Stimulated activated naive CD8-positive, alpha-beta T cell treated with anti-CD3 and anti-CD28 coated beads, Interleukin-15, amount 100 ng/mL, for 72 hours (primary cell): Measurements from ENCODE around the gene FYB2.

Source experiments
- ATAC-seq: fragments of 150-1000 bp; cut with Tn5 transposase; 2 replicates; pipeline ENCODE4 v1.10.0; 2021; ENCODE audit warnings: mild to moderate bottlenecking, moderate library complexity
- DNase-seq, 2 donors: peaks; one replicate each; pipeline ENCODE4 v3.0.0; 2021 to 2022
- H3K27ac Mint-ChIP-seq, 2 donors: one replicate each; pipeline ENCODE4 v1.8.0; 2022; ENCODE audit warnings: mild to moderate bottlenecking in 2 of 2, mixed read lengths in 2 of 2, moderate library complexity in 2 of 2
- H3K27me3 Mint-ChIP-seq: one replicate; pipeline ENCODE4 v1.8.0; 2022; ENCODE audit warnings: mixed read lengths
- H3K4me1 Mint-ChIP-seq: one replicate; pipeline ENCODE4 v1.8.0; 2022; ENCODE audit warnings: mild to moderate bottlenecking, mixed read lengths
- H3K4me3 Mint-ChIP-seq, 2 donors: one replicate each; pipeline ENCODE4 v1.8.0; 2022; ENCODE audit warnings: mild to moderate bottlenecking in 2 of 2, mixed read lengths in 2 of 2, moderate library complexity in 1 of 2
- H3K9me3 Mint-ChIP-seq, 2 donors: one replicate each; pipeline ENCODE4 v1.8.0; 2022; ENCODE audit warnings: mixed read lengths in 2 of 2

FYB2 gene, protein sequence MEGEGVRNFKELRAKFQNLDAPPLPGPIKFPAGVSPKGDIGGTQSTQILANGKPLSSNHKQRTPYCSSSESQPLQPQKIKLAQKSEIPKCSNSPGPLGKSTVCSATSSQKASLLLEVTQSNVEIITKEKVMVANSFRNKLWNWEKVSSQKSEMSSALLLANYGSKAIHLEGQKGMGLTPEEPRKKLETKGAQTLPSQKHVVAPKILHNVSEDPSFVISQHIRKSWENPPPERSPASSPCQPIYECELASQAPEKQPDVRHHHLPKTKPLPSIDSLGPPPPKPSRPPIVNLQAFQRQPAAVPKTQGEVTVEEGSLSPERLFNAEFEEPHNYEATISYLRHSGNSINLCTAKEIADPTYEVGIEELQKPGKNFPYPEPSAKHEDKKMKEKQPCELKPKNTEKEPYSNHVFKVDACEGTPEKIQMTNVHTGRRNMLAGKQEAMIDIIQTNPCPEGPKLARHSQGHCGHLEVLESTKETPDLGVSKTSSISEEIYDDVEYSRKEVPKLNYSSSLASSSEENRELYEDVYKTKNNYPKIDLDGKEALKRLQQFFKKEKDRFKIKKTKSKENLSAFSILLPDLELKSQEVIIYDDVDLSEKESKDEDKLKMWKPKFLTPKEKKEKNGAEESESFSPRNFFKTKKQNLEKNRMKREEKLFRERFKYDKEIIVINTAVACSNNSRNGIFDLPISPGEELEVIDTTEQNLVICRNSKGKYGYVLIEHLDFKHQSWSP

GRCh38 chr1:56819387-56819899, at the start of gene FYB2:
Gene FYB2, minus strand, starts transcription at chr1:56819404. Its CDS starts 114 bp downstream, at chr1:56819290.
- ATAC-seq (peak; percentile 18), DNase-seq (no peak)
- Mint-ChIP-seq H3K27me3 (peaks cover 55% of the 10 kb centered on the region), H3K27ac (peak within 1 kb of the TSS in 1 of 2 donors; percentile 49), H3K9me3 (peaks cover 4 to 8% of the 10 kb centered on the region in 2 donors), H3K4me1 (no peaks in the 10 kb centered on the region), H3K4me3 (no peak within 1 kb of the TSS)

GRCh38 chr1:56868761-56869160, 49.6 kb upstream of the FYB2 start:
- Mint-ChIP-seq H3K4me1 (no peaks in the 10 kb centered on the region), H3K27ac (no peak overlapping the region), H3K27me3 (peaks cover 24% of the 10 kb centered on the region), H3K9me3 (peaks cover 0 to 7% of the 10 kb centered on the region in 2 donors), H3K4me3 (no peak overlapping the region)
- no peak for DNase-seq
- no peak for ATAC-seq

GRCh38 chr1:56867491-56867890, 48.3 kb upstream of the FYB2 start:
- DNase-seq: no peak
- Mint-ChIP-seq H3K27ac (peak overlapping the region; percentile 7 to 50), H3K4me1 (no peaks in the 10 kb centered on the region), H3K4me3 (no peak overlapping the region), H3K9me3 (peaks cover 0 to 7% of the 10 kb centered on the region in 2 donors), H3K27me3 (peaks cover 16% of the 10 kb centered on the region)
- ATAC-seq: no peak

DNA sequence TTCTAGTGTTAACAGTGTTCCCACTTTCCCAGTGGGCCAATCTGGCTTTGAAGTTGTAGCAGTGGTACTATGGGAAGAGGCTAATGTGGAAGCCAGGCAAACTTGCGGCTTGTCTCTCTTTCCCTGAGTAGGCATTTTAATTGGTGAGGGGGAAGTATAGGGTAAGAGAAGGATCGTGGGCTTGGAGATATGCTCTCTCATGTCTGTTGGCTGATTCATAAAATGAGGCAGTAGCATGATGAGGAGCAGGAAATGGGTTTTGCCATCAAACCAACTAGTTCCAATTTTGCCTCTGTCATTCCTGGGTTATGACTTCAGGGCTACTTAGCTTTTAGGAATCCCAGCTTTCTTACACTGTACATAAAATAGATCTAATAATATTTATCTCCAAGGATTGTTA, 47.5 kb upstream of the FYB2 start:
- Mint-ChIP-seq H3K9me3 (peaks cover 0 to 7% of the 10 kb centered on the region in 2 donors), H3K4me1 (no peaks in the 10 kb centered on the region), H3K27me3 (peaks cover 16% of the 10 kb centered on the region), H3K4me3 (no peak overlapping the region), H3K27ac (no peak overlapping the region)
- DNase-seq (no peak), ATAC-seq (no peak)

DNA sequence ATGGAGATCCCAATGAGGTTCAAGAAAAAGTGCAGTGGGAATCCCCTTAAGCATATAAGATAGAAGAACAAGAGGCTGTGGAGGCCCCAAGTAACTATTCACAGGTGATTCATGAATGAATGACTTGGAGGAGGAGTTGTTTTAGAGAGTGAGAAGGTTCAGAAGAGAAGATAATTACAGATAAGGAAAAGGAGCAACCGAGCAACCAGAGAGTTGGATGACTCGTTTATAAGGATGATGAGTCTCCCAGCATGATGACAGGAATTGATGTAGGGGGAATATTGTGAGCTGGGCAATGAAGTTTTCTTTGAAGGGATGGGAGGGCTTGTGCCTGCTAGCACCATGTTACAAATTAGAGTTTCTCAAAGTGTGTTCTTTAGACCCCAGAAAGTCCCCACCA, 45.2 kb upstream of the FYB2 start:
- Mint-ChIP-seq H3K9me3 (peaks cover 0 to 7% of the 10 kb centered on the region in 2 donors), H3K27ac (no peak overlapping the region), H3K4me3 (no peak overlapping the region), H3K4me1 (no peaks in the 10 kb centered on the region), H3K27me3 (peaks cover 8% of the 10 kb centered on the region)
- no peak for ATAC-seq
- no peak for DNase-seq

DNA sequence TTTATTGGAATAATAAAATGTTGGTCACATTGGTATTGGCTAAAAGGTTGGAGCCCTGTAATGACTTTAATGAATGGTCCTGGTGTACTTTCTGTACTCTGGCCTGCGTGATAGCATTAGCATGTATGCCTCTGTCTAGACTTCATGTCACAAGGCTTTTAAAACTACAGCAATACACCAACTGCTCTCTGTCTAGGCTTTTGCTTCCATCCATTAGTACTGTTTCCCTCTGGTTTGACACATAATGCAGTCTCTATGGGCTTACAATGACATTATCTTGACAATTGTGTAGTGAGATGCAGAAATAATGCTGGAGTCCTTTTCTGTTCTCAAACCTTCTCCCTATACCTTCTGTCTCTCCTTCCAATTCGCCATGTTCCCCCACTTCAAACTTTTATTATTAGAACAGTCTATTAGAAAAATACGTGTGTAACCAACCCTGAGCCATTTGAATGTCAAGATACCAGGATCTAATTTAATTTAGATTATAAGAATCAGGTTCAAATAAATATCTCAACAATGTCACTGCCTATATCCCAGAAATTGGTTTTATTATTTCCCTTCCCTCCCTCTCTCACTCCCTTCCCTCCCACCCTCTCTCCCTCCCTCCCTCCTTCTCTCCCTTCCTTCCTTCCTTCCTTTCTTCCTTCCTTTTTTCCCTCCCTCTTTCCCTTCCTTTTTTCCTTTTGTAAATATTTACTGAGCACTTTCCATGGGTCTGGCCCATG, 44.2 kb upstream of the FYB2 start:
- Mint-ChIP-seq H3K9me3 (peaks cover 0 to 7% of the 10 kb centered on the region in 2 donors), H3K27me3 (peaks cover 8% of the 10 kb centered on the region), H3K27ac (no peak overlapping the region), H3K4me3 (no peak overlapping the region), H3K4me1 (no peaks in the 10 kb centered on the region)
- ATAC-seq (no peak), DNase-seq (no peak)

DNA sequence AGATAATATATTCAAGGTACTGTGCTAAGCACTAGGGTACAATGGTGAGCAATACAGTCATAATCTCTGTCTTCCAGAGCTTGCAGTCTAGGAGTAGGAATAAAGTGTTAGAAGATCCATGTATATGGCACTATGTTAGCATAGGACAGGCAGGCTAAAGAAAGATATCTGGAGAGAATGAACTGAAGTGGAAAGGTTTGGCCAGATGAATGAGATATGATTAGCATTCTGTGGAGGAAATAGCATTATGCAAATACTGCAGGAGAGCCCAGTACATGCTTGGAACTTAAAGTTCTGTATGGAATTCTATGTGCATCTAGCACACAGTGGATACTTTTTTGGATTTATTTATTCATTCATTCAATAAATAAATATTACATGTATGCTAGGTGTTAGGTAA, 40.1 kb upstream of the FYB2 start:
- H3K27ac Mint-ChIP-seq: no peak overlapping the region

DNA sequence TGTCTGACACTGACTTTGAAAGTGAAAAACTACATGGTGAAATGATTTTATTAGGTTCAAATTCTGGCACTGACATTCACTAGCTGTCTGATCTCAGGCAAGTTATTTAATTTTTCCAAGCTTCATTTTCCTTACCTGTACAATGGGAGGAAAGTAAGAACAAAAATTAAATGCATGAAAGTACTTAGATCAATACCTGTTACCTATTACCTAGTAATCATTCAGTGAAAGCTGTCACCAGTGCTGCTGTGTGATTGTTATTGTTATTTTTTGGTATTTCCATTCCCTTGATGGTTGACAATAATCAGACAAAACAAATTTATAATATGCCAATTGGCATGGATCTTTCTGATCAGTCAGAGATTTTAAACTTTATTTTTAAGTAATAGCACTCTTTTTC, 37.0 kb upstream of the FYB2 start:
- ATAC-seq: no peak
- peaks cover 21% of the 10 kb centered on the region for H3K27me3 Mint-ChIP-seq
- no peaks in the 10 kb centered on the region for H3K9me3 Mint-ChIP-seq
- no peak overlapping the region for H3K27ac Mint-ChIP-seq
- DNase-seq: no peak
- H3K4me3 Mint-ChIP-seq: no peak overlapping the region
- H3K4me1 Mint-ChIP-seq: no peaks in the 10 kb centered on the region

More for the DNA sequence above, 40.1 kb upstream of the FYB2 start:
- DNase-seq (no peak), ATAC-seq (no peak)
- H3K9me3 Mint-ChIP-seq: peaks cover 0 to 4% of the 10 kb centered on the region in 2 donors
- H3K27me3 Mint-ChIP-seq: peaks cover 8% of the 10 kb centered on the region
- no peak overlapping the region for H3K4me3 Mint-ChIP-seq
- H3K4me1 Mint-ChIP-seq: no peaks in the 10 kb centered on the region

DNA sequence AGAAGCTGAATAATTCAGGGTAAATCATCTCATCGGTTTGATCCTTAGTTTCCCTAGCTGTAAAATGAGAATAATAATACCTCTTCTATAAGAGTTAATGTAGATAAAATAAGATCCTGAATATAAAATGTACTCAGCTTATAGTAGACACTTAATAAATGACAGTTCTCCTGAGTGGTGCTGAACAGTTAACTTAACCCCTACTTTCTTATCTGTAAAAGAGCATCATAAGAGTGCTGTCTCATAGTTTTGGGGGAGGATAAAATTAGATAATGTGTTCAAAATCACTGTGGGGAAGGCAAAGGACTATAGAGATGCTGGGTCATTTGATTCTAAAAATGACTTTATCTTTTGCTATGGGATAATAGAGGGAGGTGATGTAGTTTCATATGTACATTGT, 36.0 kb upstream of the FYB2 start:
- no peak for DNase-seq
- no peak for ATAC-seq
- peaks cover 21% of the 10 kb centered on the region for H3K27me3 Mint-ChIP-seq
- no peaks in the 10 kb centered on the region for H3K4me1 Mint-ChIP-seq
- no peak overlapping the region for H3K27ac Mint-ChIP-seq
- H3K4me3 Mint-ChIP-seq: no peak overlapping the region
- H3K9me3 Mint-ChIP-seq: no peaks in the 10 kb centered on the region

- no peaks in the 10 kb centered on the region for H3K4me1 Mint-ChIP-seq
- no peak within 1 kb of the TSS for H3K4me3 Mint-ChIP-seq
- H3K27me3 Mint-ChIP-seq: peaks cover 21% of the 10 kb centered on the region
Observed at GRCh38 chr1:56854521-56855099, 35.4 kb upstream of the FYB2 start, which contains the start of gene C8A. Gene C8A, plus strand, starts transcription at chr1:56854797. Its CDS starts 105 bp downstream, at chr1:56854902.

GRCh38 chr1:56852476-56852875, 33.3 kb upstream of the FYB2 start:
- DNase-seq (no peak), ATAC-seq (no peak)
- Mint-ChIP-seq H3K4me3 (no peak overlapping the region), H3K27me3 (peaks cover 40% of the 10 kb centered on the region), H3K9me3 (peaks cover 0 to 5% of the 10 kb centered on the region in 2 donors), H3K27ac (no peak overlapping the region), H3K4me1 (no peaks in the 10 kb centered on the region)

More at GRCh38 chr1:56854521-56855099, 35.4 kb upstream of the FYB2 start, which contains the start of gene C8A:
- no peak for ATAC-seq
- DNase-seq: no peak
- no peak within 1 kb of the TSS for H3K27ac Mint-ChIP-seq
- no peaks in the 10 kb centered on the region for H3K9me3 Mint-ChIP-seq

- DNase-seq: no peak
- peaks cover 0 to 5% of the 10 kb centered on the region in 2 donors for H3K9me3 Mint-ChIP-seq
- ATAC-seq: no peak
- peaks cover 42% of the 10 kb centered on the region for H3K27me3 Mint-ChIP-seq
- H3K4me3 Mint-ChIP-seq: no peak overlapping the region
- no peaks in the 10 kb centered on the region for H3K4me1 Mint-ChIP-seq
- H3K27ac Mint-ChIP-seq: no peak overlapping the region
Observed at GRCh38 chr1:56850922-56851321, 31.7 kb upstream of the FYB2 start.

GRCh38 chr1:56850411-56850810, 31.2 kb upstream of the FYB2 start:
- no peak overlapping the region for H3K27ac Mint-ChIP-seq
- peaks cover 0 to 5% of the 10 kb centered on the region in 2 donors for H3K9me3 Mint-ChIP-seq
- H3K27me3 Mint-ChIP-seq: peaks cover 40% of the 10 kb centered on the region
- ATAC-seq (no peak), DNase-seq (no peak)
- no peak overlapping the region for H3K4me3 Mint-ChIP-seq
- H3K4me1 Mint-ChIP-seq: no peaks in the 10 kb centered on the region

DNA sequence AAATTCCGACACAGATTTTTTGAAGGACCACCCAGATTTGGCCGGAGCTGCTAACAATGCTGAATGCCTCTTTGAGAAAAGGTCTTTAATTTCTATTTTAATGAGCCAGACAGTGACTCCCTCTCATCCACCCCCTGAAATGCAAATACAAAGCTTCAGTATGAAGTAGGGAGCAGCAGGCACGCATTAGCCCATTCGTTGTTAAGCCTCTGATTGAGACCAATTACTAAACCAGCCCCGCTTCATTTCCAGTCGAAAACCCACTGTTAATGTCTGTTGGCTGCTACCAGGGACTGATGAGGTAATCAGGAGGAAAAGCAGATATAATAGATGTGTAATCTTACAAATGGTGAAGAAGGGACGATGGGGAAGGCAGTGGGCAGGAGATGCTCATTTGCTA, 30.5 kb upstream of the FYB2 start:
- ATAC-seq (no peak), DNase-seq (no peak)
- H3K9me3 Mint-ChIP-seq: peaks cover 0 to 5% of the 10 kb centered on the region in 2 donors
- no peaks in the 10 kb centered on the region for H3K4me1 Mint-ChIP-seq
- no peak overlapping the region for H3K27ac Mint-ChIP-seq
- H3K4me3 Mint-ChIP-seq: no peak overlapping the region
- peaks cover 39% of the 10 kb centered on the region for H3K27me3 Mint-ChIP-seq

- no peak for ATAC-seq
- H3K4me3 Mint-ChIP-seq: no peak overlapping the region
- H3K4me1 Mint-ChIP-seq: no peaks in the 10 kb centered on the region
- peaks cover 46% of the 10 kb centered on the region for H3K27me3 Mint-ChIP-seq
- no peak for DNase-seq
- H3K27ac Mint-ChIP-seq: no peak overlapping the region
- H3K9me3 Mint-ChIP-seq: peaks cover 0 to 5% of the 10 kb centered on the region in 2 donors
Observed at GRCh38 chr1:56845343-56845742, 26.1 kb upstream of the FYB2 start.
